ENCODE results near the gene CDH23. TPM values are rescaled to one million over a fixed set of nuclear protein-coding genes. Genes with fewer than 3 reads are reported as not detected.

The CDH23 gene
- total RNA-seq, 1 experiment from 2014 or later, result 0.02 TPM

- H3K9me3 Mint-ChIP-seq (ENCODE audit: unreplicated experiment), result no peaks in the 10 kb centered on the region
Measured at GRCh38 chr10:71393841-71394475, 2.8 kb upstream of the CDH23 start.

GRCh38 chr10:71394926-71395562 is 1.7 kb upstream of the CDH23 start:
- ChIA-PET POLR2A (interaction anchor here (0.9 kb wide), 1 partner anchor 20 kb away, joined by 3 read pairs; no protein-coding TSS in a partner anchor), CTCF (interaction anchor here (0.7 to 1.9 kb wide), 2 partner anchors 10 to 29 kb away, joined by 3 to 12 read pairs; no protein-coding TSS in a partner anchor)
- BruUV-seq (replicated peaks), result no TSS peak

More at GRCh38 chr10:71393841-71394475, 2.8 kb upstream of the CDH23 start:
- Mint-ChIP-seq H3K27ac (ENCODE audit: low read depth, unreplicated experiment) (no peak overlapping the region), H3K27me3 (ENCODE audit: insufficient read depth, unreplicated experiment) (peaks cover 54% of the 10 kb centered on the region), H3K4me3 (ENCODE audit: unreplicated experiment) (no peak overlapping the region), H3K36me3 (ENCODE audit: insufficient read depth, unreplicated experiment) (no peaks in the 10 kb centered on the region), H3K4me1 (ENCODE audit: insufficient read depth, unreplicated experiment) (no peaks in the 10 kb centered on the region)
- POLR2A ChIA-PET, result no interaction called here
- no TSS peak for BruUV-seq (replicated peaks)
- CTCF ChIA-PET, result interaction anchor here (0.5 kb wide), 1 partner anchor 302 kb away, joined by 3 read pairs; no protein-coding TSS in a partner anchor
- no peak for TF ChIP-seq CTCF (IDR thresholded peaks at IDR 0.05; ENCODE audit: unreplicated experiment)
- no peak for DNase-seq (ENCODE audit: unreplicated experiment)
- intact Hi-C loops (cut with micrococcal nuclease), result no loop called here

GRCh38 chr10:71395621-71396020 is 1.1 kb upstream of the CDH23 start:
- no TSS peak for BruUV-seq (replicated peaks)
- no peak for DNase-seq (ENCODE audit: unreplicated experiment)
- H3K27me3 Mint-ChIP-seq (ENCODE audit: insufficient read depth, unreplicated experiment), result peaks cover 64% of the 10 kb centered on the region
- H3K27ac Mint-ChIP-seq (ENCODE audit: low read depth, unreplicated experiment), result no peak overlapping the region
- intact Hi-C loops (cut with micrococcal nuclease), result no loop called here
- ChIA-PET CTCF (interaction anchor here (0.6 to 1.9 kb wide), 2 partner anchors 11 to 13 kb away, joined by 3 to 12 read pairs; no protein-coding TSS in a partner anchor), POLR2A (interaction anchor here (0.9 to 1.2 kb wide), 2 partner anchors 21 to 289 kb away, joined by 3 read pairs; no protein-coding TSS in a partner anchor)
- H3K4me3 Mint-ChIP-seq (ENCODE audit: unreplicated experiment), result no peak overlapping the region
- H3K4me1 Mint-ChIP-seq (ENCODE audit: insufficient read depth, unreplicated experiment), result no peaks in the 10 kb centered on the region
- no peak for TF ChIP-seq CTCF (IDR thresholded peaks at IDR 0.05; ENCODE audit: unreplicated experiment)
- no peaks in the 10 kb centered on the region for H3K36me3 Mint-ChIP-seq (ENCODE audit: insufficient read depth, unreplicated experiment)
- no peaks in the 10 kb centered on the region for H3K9me3 Mint-ChIP-seq (ENCODE audit: unreplicated experiment)

More at GRCh38 chr10:71394926-71395562, 1.7 kb upstream of the CDH23 start:
- DNase-seq (ENCODE audit: unreplicated experiment), result no peak
- peaks cover 58% of the 10 kb centered on the region for H3K27me3 Mint-ChIP-seq (ENCODE audit: insufficient read depth, unreplicated experiment)
- no peak overlapping the region for H3K27ac Mint-ChIP-seq (ENCODE audit: low read depth, unreplicated experiment)
- intact Hi-C loops (cut with micrococcal nuclease), result no loop called here
- no peaks in the 10 kb centered on the region for H3K36me3 Mint-ChIP-seq (ENCODE audit: insufficient read depth, unreplicated experiment)
- no peak overlapping the region for H3K4me3 Mint-ChIP-seq (ENCODE audit: unreplicated experiment)
- no peaks in the 10 kb centered on the region for H3K9me3 Mint-ChIP-seq (ENCODE audit: unreplicated experiment)
- no peak for TF ChIP-seq CTCF (IDR thresholded peaks at IDR 0.05; ENCODE audit: unreplicated experiment)
- H3K4me1 Mint-ChIP-seq (ENCODE audit: insufficient read depth, unreplicated experiment), result no peaks in the 10 kb centered on the region

- H3K36me3 Mint-ChIP-seq (ENCODE audit: insufficient read depth, unreplicated experiment), result no peaks in the 10 kb centered on the region
- BruUV-seq (replicated peaks), result no TSS peak
- peaks cover 60% of the 10 kb centered on the region for H3K27me3 Mint-ChIP-seq (ENCODE audit: insufficient read depth, unreplicated experiment)
- no peak overlapping the region for H3K27ac Mint-ChIP-seq (ENCODE audit: low read depth, unreplicated experiment)
- POLR2A ChIA-PET, result interaction anchor here (1.2 kb wide), 1 partner anchor 288 kb away, joined by 3 read pairs; no protein-coding TSS in a partner anchor
- no peak for DNase-seq (ENCODE audit: unreplicated experiment)
- intact Hi-C loops (cut with micrococcal nuclease), result no loop called here
- H3K4me1 Mint-ChIP-seq (ENCODE audit: insufficient read depth, unreplicated experiment), result no peaks in the 10 kb centered on the region
- TF ChIP-seq CTCF (IDR thresholded peaks at IDR 0.05; ENCODE audit: unreplicated experiment), result no peak
- no peaks in the 10 kb centered on the region for H3K9me3 Mint-ChIP-seq (ENCODE audit: unreplicated experiment)
- H3K4me3 Mint-ChIP-seq (ENCODE audit: unreplicated experiment), result no peak overlapping the region
- CTCF ChIA-PET, result interaction anchor here (0.6 to 1.9 kb wide), 2 partner anchors 12 to 13 kb away, joined by 3 to 12 read pairs; no protein-coding TSS in a partner anchor
Measured at GRCh38 chr10:71396084-71396710, 523 bp upstream of the CDH23 start.
